ENCODE measurements around the gene HOXB7. TPM values are rescaled to one million over a fixed set of nuclear protein-coding genes. Genes with fewer than 3 reads are reported as not detected.

HOXB7 gene
- total RNA-seq = 10 to 100 TPM; 16.6 to 18.7 TPM
- polyA plus RNA-seq (ENCODE audit: insufficient read length in 2 of 2) = 10 to 100 TPM; 80.7 to 99.7 TPM
- long read RNA-seq, donor 1, transcript HOXB7-201 (2 exons, 1,371 nt) = major isoform, 88 of 103 reads
- long read RNA-seq, donor 1, transcript HOXB7-202 (2 exons, 478 nt) = minor isoform, 7 of 103 reads
- long read RNA-seq, donor 1, partial matches to known transcripts = 8 of 103 reads
- long read RNA-seq, donor 1, other reads (novel, unspliced or antisense) = 0 of 103 reads
- long read RNA-seq, donor 2, transcript HOXB7-201 (2 exons, 1,371 nt) = major isoform, 33 of 45 reads
- long read RNA-seq, donor 2, partial matches to known transcripts = 10 of 45 reads
- long read RNA-seq, donor 2, other reads (novel, unspliced or antisense) = 0 of 45 reads
- long read RNA-seq, donor 3, transcript HOXB7-201 (2 exons, 1,371 nt) = major isoform, 32 of 33 reads
- long read RNA-seq, donor 3, partial matches to known transcripts = 0 of 33 reads
- long read RNA-seq, donor 3, other reads (novel, unspliced or antisense) = 0 of 33 reads
- long read RNA-seq, donor 4, transcript HOXB7-201 (2 exons, 1,371 nt) = major isoform, 9 of 9 reads
- long read RNA-seq, donor 4, partial matches to known transcripts = 0 of 9 reads
- long read RNA-seq, donor 4, other reads (novel, unspliced or antisense) = 0 of 9 reads

- Histone ChIP-seq H3K4me1 (ENCODE audit: control insufficient read depth, insufficient read depth, low read length) (peaks cover 44% of the 10 kb centered on the region), H3K4me3 (ENCODE audit: low read depth, low read length) (peak within 1 kb of the TSS; percentile 65), H3K27me3 (ENCODE audit: control insufficient read depth, insufficient read depth, low read length) (no peaks in the 10 kb centered on the region), H3K27ac (ENCODE audit: low read depth, low read length) (peak within 1 kb of the TSS; percentile 99), H3K36me3 (ENCODE audit: control insufficient read depth, insufficient read depth, low read length) (peaks cover 23% of the 10 kb centered on the region), H3K9me3 (ENCODE audit: control insufficient read depth, insufficient read depth, low read length) (no peaks in the 10 kb centered on the region)
- WGBS (ENCODE audit: insufficient coverage) = under 1% methylated on average over 63 of the region's 79 CpGs
- DNase-seq (ENCODE audit: low read depth in 4 of 6, low spot score in 6 of 6) = peak in 4 of 6 donors; percentile 81 to 97 (median 89)
Observed at GRCh38 chr17:48610282-48611211, at the start of gene HOXB7. HOXB7 (minus strand) TSS chr17:48611017; CDS start chr17:48610918, 99 bp downstream.

- no peak for DNase-seq (ENCODE audit: low read depth in 4 of 6, low spot score in 6 of 6)
- Histone ChIP-seq H3K27me3 (ENCODE audit: control insufficient read depth, insufficient read depth, low read length) (no peaks in the 10 kb centered on the region), H3K36me3 (ENCODE audit: control insufficient read depth, insufficient read depth, low read length) (no peaks in the 10 kb centered on the region), H3K9me3 (ENCODE audit: control insufficient read depth, insufficient read depth, low read length) (no peaks in the 10 kb centered on the region), H3K27ac (ENCODE audit: low read depth, low read length) (no peak overlapping the region), H3K4me3 (ENCODE audit: low read depth, low read length) (no peak overlapping the region), H3K4me1 (ENCODE audit: control insufficient read depth, insufficient read depth, low read length) (no peaks in the 10 kb centered on the region)
Observed at GRCh38 chr17:48655913-48656312, 45.1 kb upstream of the HOXB7 start.

DNA sequence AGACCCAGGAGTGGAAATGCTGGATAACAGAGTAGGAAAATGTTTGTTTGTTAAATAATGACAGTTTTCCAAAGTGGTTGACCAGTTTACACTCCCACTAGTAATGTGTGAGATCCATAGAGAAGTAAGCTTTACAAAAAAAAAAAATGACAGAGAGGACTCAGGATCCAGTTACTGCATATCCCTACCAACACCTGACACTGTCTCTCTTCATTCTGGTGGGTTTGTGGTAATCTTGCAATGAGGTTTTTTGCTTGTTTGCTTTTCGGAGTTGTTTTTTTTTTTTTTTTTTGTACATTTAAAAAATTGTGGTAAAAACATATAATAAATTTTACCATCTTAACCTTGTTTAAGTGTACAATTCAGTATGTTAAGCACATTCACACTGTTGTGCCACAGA lies 38.9 kb upstream of the HOXB7 start:
- no peaks in the 10 kb centered on the region for H3K36me3 ChIP-seq (ENCODE audit: control insufficient read depth, insufficient read depth, low read length)
- no peak overlapping the region for H3K27ac ChIP-seq (ENCODE audit: low read depth, low read length)
- peaks cover 18% of the 10 kb centered on the region for H3K4me1 ChIP-seq (ENCODE audit: control insufficient read depth, insufficient read depth, low read length)
- no peaks in the 10 kb centered on the region for H3K9me3 ChIP-seq (ENCODE audit: control insufficient read depth, insufficient read depth, low read length)
- H3K4me3 ChIP-seq (ENCODE audit: low read depth, low read length) = no peak overlapping the region
- H3K27me3 ChIP-seq (ENCODE audit: control insufficient read depth, insufficient read depth, low read length) = peaks cover 32% of the 10 kb centered on the region
- no peak for DNase-seq (ENCODE audit: low read depth in 4 of 6, low spot score in 6 of 6)
- no CpG with 5 or more reads among the region's 1 CpG for WGBS (ENCODE audit: insufficient coverage)

DNA sequence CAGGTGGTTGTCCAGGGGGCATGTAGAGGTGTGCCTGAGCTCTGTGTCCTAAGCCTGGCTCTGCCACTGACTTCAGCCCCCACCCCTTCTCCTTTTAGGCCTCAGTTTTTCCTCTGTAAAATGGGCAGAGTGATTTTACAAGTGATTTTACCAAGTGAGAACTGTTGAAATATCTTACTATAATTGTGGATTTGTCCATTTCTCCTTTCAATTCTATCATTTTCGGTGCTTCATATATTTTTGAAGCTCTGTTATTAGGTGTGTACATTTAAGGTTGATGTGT lies 37.1 kb upstream of the HOXB7 start:
- Histone ChIP-seq H3K36me3 (ENCODE audit: control insufficient read depth, insufficient read depth, low read length) (no peaks in the 10 kb centered on the region), H3K27ac (ENCODE audit: low read depth, low read length) (no peak overlapping the region), H3K4me1 (ENCODE audit: control insufficient read depth, insufficient read depth, low read length) (peaks cover 19% of the 10 kb centered on the region), H3K9me3 (ENCODE audit: control insufficient read depth, insufficient read depth, low read length) (no peaks in the 10 kb centered on the region), H3K4me3 (ENCODE audit: low read depth, low read length) (peak overlapping the region; percentile 40), H3K27me3 (ENCODE audit: control insufficient read depth, insufficient read depth, low read length) (peaks cover 50% of the 10 kb centered on the region)
- WGBS (ENCODE audit: insufficient coverage) = no CpG with 5 or more reads among the region's 1 CpG
- DNase-seq (ENCODE audit: low read depth in 4 of 6, low spot score in 6 of 6) = no peak

- peak in 1 of 6 donors; percentile 13 for DNase-seq (ENCODE audit: low read depth in 4 of 6, low spot score in 6 of 6)
- peak overlapping the region; percentile 40 for H3K4me3 ChIP-seq (ENCODE audit: low read depth, low read length)
Observed at GRCh38 chr17:48647103-48647962, 36.5 kb upstream of the HOXB7 start.

GRCh38 chr17:48646183-48647102 lies 35.6 kb upstream of the HOXB7 start:
- DNase-seq (ENCODE audit: low read depth in 4 of 6, low spot score in 6 of 6) = no peak
- Histone ChIP-seq H3K27ac (ENCODE audit: low read depth, low read length) (peak overlapping the region; percentile 72), H3K27me3 (ENCODE audit: control insufficient read depth, insufficient read depth, low read length) (peaks cover 65% of the 10 kb centered on the region), H3K4me3 (ENCODE audit: low read depth, low read length) (peak overlapping the region; percentile 53), H3K4me1 (ENCODE audit: control insufficient read depth, insufficient read depth, low read length) (peaks cover 33% of the 10 kb centered on the region), H3K9me3 (ENCODE audit: control insufficient read depth, insufficient read depth, low read length) (no peaks in the 10 kb centered on the region), H3K36me3 (ENCODE audit: control insufficient read depth, insufficient read depth, low read length) (no peaks in the 10 kb centered on the region)
- WGBS (ENCODE audit: insufficient coverage) = 1% methylated on average over 68 of the region's 80 CpGs

More at GRCh38 chr17:48647103-48647962, 36.5 kb upstream of the HOXB7 start:
- Histone ChIP-seq H3K9me3 (ENCODE audit: control insufficient read depth, insufficient read depth, low read length) (no peaks in the 10 kb centered on the region), H3K36me3 (ENCODE audit: control insufficient read depth, insufficient read depth, low read length) (no peaks in the 10 kb centered on the region), H3K27ac (ENCODE audit: low read depth, low read length) (no peak overlapping the region), H3K4me1 (ENCODE audit: control insufficient read depth, insufficient read depth, low read length) (peaks cover 24% of the 10 kb centered on the region), H3K27me3 (ENCODE audit: control insufficient read depth, insufficient read depth, low read length) (peaks cover 56% of the 10 kb centered on the region)
- under 1% methylated on average over 28 of the region's 30 CpGs for WGBS (ENCODE audit: insufficient coverage)

- Histone ChIP-seq H3K36me3 (ENCODE audit: control insufficient read depth, insufficient read depth, low read length) (no peaks in the 10 kb centered on the region), H3K4me3 (ENCODE audit: low read depth, low read length) (peak overlapping the region; percentile 53), H3K9me3 (ENCODE audit: control insufficient read depth, insufficient read depth, low read length) (no peaks in the 10 kb centered on the region), H3K27me3 (ENCODE audit: control insufficient read depth, insufficient read depth, low read length) (peaks cover 71% of the 10 kb centered on the region), H3K4me1 (ENCODE audit: control insufficient read depth, insufficient read depth, low read length) (peaks cover 36% of the 10 kb centered on the region), H3K27ac (ENCODE audit: low read depth, low read length) (peak overlapping the region; percentile 72)
- WGBS (ENCODE audit: insufficient coverage) = 40% methylated on average over 11 of the region's 14 CpGs
- DNase-seq (ENCODE audit: low read depth in 4 of 6, low spot score in 6 of 6) = peak in 1 of 6 donors; percentile 12
Observed at GRCh38 chr17:48645639-48646182, 34.9 kb upstream of the HOXB7 start.

DNA sequence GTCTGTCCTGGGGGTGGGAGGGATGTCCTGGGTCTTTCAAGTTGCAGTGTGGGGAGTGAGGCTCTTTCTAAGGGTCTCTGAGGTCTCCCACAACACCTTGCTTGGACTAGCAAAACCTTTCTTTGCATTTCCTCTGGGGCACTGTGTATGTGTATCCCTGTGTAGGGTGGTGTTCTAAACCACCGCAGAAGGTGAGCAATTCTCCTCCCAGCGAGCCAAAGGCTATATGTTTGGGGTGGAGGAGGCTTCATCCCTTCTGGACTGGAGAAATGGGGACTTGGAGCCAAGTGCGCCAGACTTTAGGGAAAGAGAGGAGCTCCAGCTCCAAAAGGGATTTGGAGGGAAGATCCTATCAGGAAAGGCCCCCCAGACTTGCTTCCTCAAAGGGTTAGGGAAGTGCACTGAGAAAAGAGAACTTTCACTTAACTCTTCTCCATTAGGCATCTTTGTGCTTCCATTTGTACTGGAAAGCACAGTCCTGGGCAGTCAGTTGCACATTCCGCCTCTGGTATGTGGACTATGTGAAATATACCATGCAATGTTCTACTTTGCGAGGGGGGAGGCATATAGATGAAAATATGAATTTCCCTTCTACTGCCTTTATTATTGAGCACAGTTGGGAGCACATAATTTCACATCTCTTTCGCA lies 34.2 kb upstream of the HOXB7 start:
- Histone ChIP-seq H3K4me1 (ENCODE audit: control insufficient read depth, insufficient read depth, low read length) (peaks cover 36% of the 10 kb centered on the region), H3K27me3 (ENCODE audit: control insufficient read depth, insufficient read depth, low read length) (peaks cover 76% of the 10 kb centered on the region), H3K36me3 (ENCODE audit: control insufficient read depth, insufficient read depth, low read length) (no peaks in the 10 kb centered on the region), H3K27ac (ENCODE audit: low read depth, low read length) (peak overlapping the region; percentile 72), H3K4me3 (ENCODE audit: low read depth, low read length) (peak overlapping the region; percentile 53), H3K9me3 (ENCODE audit: control insufficient read depth, insufficient read depth, low read length) (no peaks in the 10 kb centered on the region)
- no peak for DNase-seq (ENCODE audit: low read depth in 4 of 6, low spot score in 6 of 6)
- WGBS (ENCODE audit: insufficient coverage) = 38% methylated on average over 4 of the region's 6 CpGs
